K562 (cell line): Measurements from ENCODE around the gene ARHGEF10L. TPM values are rescaled to one million over a fixed set of nuclear protein-coding genes. Genes with fewer than 3 reads are reported as not detected.

ENCODE experiments used
- AFF4 ChIP-seq: sonication (generic); formaldehyde crosslinking; IDR thresholded peaks from 2 replicates; pipeline ENCODE4 v1.8.0; 2023; ENCODE audit warnings: mild to moderate bottlenecking, missing genetic modification reagents
- HOMEZ ChIP-seq: fragments of 250-450 bp; sonication (Bioruptor Pico); IDR thresholded peaks from 2 replicates; pipeline ENCODE4 v1.4.0; 2020; ENCODE audit warnings: mild to moderate bottlenecking, moderate library complexity
- MCM3 ChIP-seq: fragments of 450-650 bp; IDR thresholded peaks from 2 replicates; pipeline ENCODE4 v1.6.1; 2016
- MEF2A ChIP-seq: IDR thresholded peaks from 2 replicates; pipeline ENCODE4 v1.6.1; 2011; ENCODE audit warnings: low read depth, mild to moderate bottlenecking, low read length, moderate library complexity; ENCODE audit not compliant: control insufficient read depth
- MYBL2 ChIP-seq, 2 experiments: fragments of 450-650 bp in 1 of 2; sonication (generic) in 1 of 2; formaldehyde crosslinking in 1 of 2; IDR thresholded peaks; 2 replicates each; pipeline versions ENCODE4 v1.6.1 to v1.8.1; 2017 to 2022; ENCODE audit warnings: borderline replicate concordance in 1 of 2, inconsistent platforms in 1 of 2, low read depth in 1 of 2, mild to moderate bottlenecking in 1 of 2, missing genetic modification reagents in 1 of 2, moderate library complexity in 1 of 2
- TFE3 ChIP-seq: fragments of 450-650 bp; formaldehyde crosslinking; IDR thresholded peaks from 2 replicates; pipeline ENCODE4 v1.4.0; 2020; ENCODE audit warnings: mild to moderate bottlenecking, mixed read lengths
- ZC3H4 ChIP-seq: sonication (generic); formaldehyde crosslinking; IDR thresholded peaks from 2 replicates; pipeline ENCODE4 v1.9.0; 2021; ENCODE audit warnings: missing genetic modification reagents, borderline replicate concordance
- ZNF143 ChIP-seq: sonication (generic); formaldehyde crosslinking; IDR thresholded peaks from 2 replicates; pipeline ENCODE4 v1.9.0; 2022; ENCODE audit warnings: mild to moderate bottlenecking, missing genetic modification reagents
- ZNF184 ChIP-seq: sonication (generic); formaldehyde crosslinking; IDR thresholded peaks from 2 replicates; pipeline ENCODE4 v1.5.0; 2020; ENCODE audit warnings: missing genetic modification reagents
- ZNF589 ChIP-seq: fragments of 200-800 bp; sonication (Bioruptor generic); IDR thresholded peaks from 2 replicates; pipeline ENCODE4 v1.6.1; 2016; ENCODE audit warnings: low read depth, missing genetic modification characterization, missing compliant biosample characterization
- polyA plus RNA-seq, 8 experiments: library from polyadenylated mRNA; depleted of rRNA in 4 of 8; stranded (reverse) in 5 of 8; unstranded in 3 of 8; fragments of >200 nt; fragmentation: Nextera tagmentation in 2 of 8; fragmentation: Illumina TruSeq in 1 of 8; extraction: Ambion mirVana in 2 of 8; extraction: Trizol in 1 of 8; gene quantifications; 2 replicates each; pipeline versions ENCODE4 v1.2.1 to v1.2.3, GENCODE V29; 2011 to 2014; ENCODE audit warnings: inconsistent platforms in 1 of 8, missing spikeins in 1 of 8
- total RNA-seq, 7 experiments: library from RNA; depleted of rRNA in 6 of 7; stranded (reverse); fragments of >200 nt in 6 of 7; fragmentation: Illumina TruSeq in 2 of 7; extraction: Trizol in 2 of 7; gene quantifications; 2 replicates each; pipeline versions ENCODE4 v1.2.1 to v1.2.3, GENCODE V29; 2011 to 2021; ENCODE audit warnings: low replicate concordance in 1 of 7

Gene ARHGEF10L
- total and polyA plus RNA-seq, 9 of the 15 experiments (the other 6 are each of a cell fraction or from before 2014, with no cell fraction given), result 0.09 to 0.13 TPM; not detected in 7

- TF ChIP-seq AFF4 (CRISPR knock-in tag) (no peak), TFE3 (no peak), ZNF184 (CRISPR knock-in tag) (no peak), MYBL2 (IDR thresholded peaks at IDR 0.05; ENCODE audit: low read depth) (no peak), MYBL2 (CRISPR knock-in tag; IDR thresholded peaks at IDR 0.05; ENCODE audit: borderline replicate concordance) (no peak), MCM3 (no peak), HOMEZ (no peak), ZNF589 (CRISPR knock-in tag) (no peak), MEF2A (no peak), ZC3H4 (CRISPR knock-in tag) (no peak), ZNF143 (CRISPR knock-in tag) (no peak)
Measured at GRCh38 chr1:17653276-17653675, 113.8 kb downstream of the ARHGEF10L start (continued).
